Neural progenitor cell (in vitro differentiated cells): ENCODE measurements around the gene PNPLA3. TPM values are rescaled to one million over a fixed set of nuclear protein-coding genes. Genes with fewer than 3 reads are reported as not detected.

ENCODE experiments used
- DNase-seq: peaks from one replicate; pipeline ENCODE4 v3.0.0-alpha.2; 2016; ENCODE audit warnings: low spot score
- H2AFZ ChIP-seq: fragments of 200-600 bp; sonication (generic); replicated peaks from 2 replicates; pipeline ENCODE4 v1.6.1; 2016; ENCODE audit warnings: antibody characterized with exemption
- H3F3A ChIP-seq: fragments of 200-600 bp; sonication (generic); 2 replicates; pipeline ENCODE4 v1.6.1; 2016; ENCODE audit warnings: antibody characterized with exemption, low read depth
- H3K27ac ChIP-seq: fragments of 200-600 bp; sonication (generic); 2 replicates; pipeline ENCODE4 v1.5.1; 2016; ENCODE audit warnings: mild to moderate bottlenecking
- H3K27me3 ChIP-seq: fragments of 200-600 bp; sonication (generic); 2 replicates; pipeline ENCODE4 v1.6.1; 2016; ENCODE audit warnings: mild to moderate bottlenecking, moderate library complexity
- H3K36me3 ChIP-seq: fragments of 200-600 bp; sonication (generic); 2 replicates; pipeline ENCODE4 v1.5.1; 2016
- H3K4me1 ChIP-seq: fragments of 200-600 bp; sonication (generic); 2 replicates; pipeline ENCODE4 v1.6.1; 2016; ENCODE audit warnings: mixed run types
- H3K4me2 ChIP-seq: fragments of 200-600 bp; sonication (generic); 2 replicates; pipeline ENCODE4 v1.6.1; 2016
- H3K4me3 ChIP-seq: fragments of 200-600 bp; sonication (generic); 2 replicates; pipeline ENCODE4 v1.5.1; 2016
- H3K79me2 ChIP-seq: fragments of 200-600 bp; sonication (generic); 2 replicates; pipeline ENCODE4 v1.6.1; 2016; ENCODE audit warnings: low read depth
- H3K9ac ChIP-seq: fragments of 200-600 bp; sonication (generic); 2 replicates; pipeline ENCODE4 v1.6.1; 2016
- H3K9me3 ChIP-seq: fragments of 200-600 bp; sonication (generic); 2 replicates; pipeline ENCODE4 v1.5.1; 2016; ENCODE audit warnings: low read depth
- H4K20me1 ChIP-seq: fragments of 200-600 bp; sonication (generic); 2 replicates; pipeline ENCODE4 v1.6.1; 2016; ENCODE audit warnings: low read depth
- H3K27ac Mint-ChIP-seq: 3 replicates; pipeline ENCODE4 v1.8.0; 2021; ENCODE audit warnings: mixed read lengths
- H3K27me3 Mint-ChIP-seq: 2 replicates; pipeline ENCODE4 v1.8.0; 2022; ENCODE audit warnings: low read depth, mild to moderate bottlenecking, inconsistent platforms, moderate library complexity, mixed read lengths; ENCODE audit not compliant: insufficient read depth
- H3K36me3 Mint-ChIP-seq: 3 replicates; pipeline ENCODE4 v1.8.0; 2021; ENCODE audit warnings: mixed read lengths
- H3K4me1 Mint-ChIP-seq: 3 replicates; pipeline ENCODE4 v1.8.0; 2021; ENCODE audit warnings: mixed read lengths
- H3K4me3 Mint-ChIP-seq: 3 replicates; pipeline ENCODE4 v1.8.0; 2021; ENCODE audit warnings: mild to moderate bottlenecking, moderate library complexity, mixed read lengths
- H3K9me3 Mint-ChIP-seq: 3 replicates; pipeline ENCODE4 v1.8.0; 2020; ENCODE audit warnings: mixed read lengths
- CTCF ChIP-seq: fragments of 200-600 bp; sonication (generic); IDR thresholded peaks from 2 replicates; pipeline ENCODE4 v1.5.1; 2017; ENCODE audit warnings: antibody characterized with exemption, mild to moderate bottlenecking
- EZH2 ChIP-seq: fragments of 200-600 bp; sonication (generic); IDR thresholded peaks from 2 replicates; pipeline ENCODE4 v1.6.1; 2017; ENCODE audit warnings: antibody characterized with exemption, mild to moderate bottlenecking, moderate library complexity
- EZH2phosphoT487 ChIP-seq: fragments of 200-600 bp; sonication (generic); IDR thresholded peaks from 2 replicates; pipeline ENCODE4 v1.6.1; 2017; ENCODE audit warnings: antibody characterized with exemption
- total RNA-seq: library from RNA; depleted of rRNA; stranded (reverse); fragments of >200 nt; gene quantifications from 2 replicates; pipeline ENCODE4 v1.2.3, GENCODE V29; 2015; ENCODE audit warnings: low replicate concordance

PNPLA3 gene
- 4.8 and 9.0 TPM in 2 replicates for total RNA-seq

DNA sequence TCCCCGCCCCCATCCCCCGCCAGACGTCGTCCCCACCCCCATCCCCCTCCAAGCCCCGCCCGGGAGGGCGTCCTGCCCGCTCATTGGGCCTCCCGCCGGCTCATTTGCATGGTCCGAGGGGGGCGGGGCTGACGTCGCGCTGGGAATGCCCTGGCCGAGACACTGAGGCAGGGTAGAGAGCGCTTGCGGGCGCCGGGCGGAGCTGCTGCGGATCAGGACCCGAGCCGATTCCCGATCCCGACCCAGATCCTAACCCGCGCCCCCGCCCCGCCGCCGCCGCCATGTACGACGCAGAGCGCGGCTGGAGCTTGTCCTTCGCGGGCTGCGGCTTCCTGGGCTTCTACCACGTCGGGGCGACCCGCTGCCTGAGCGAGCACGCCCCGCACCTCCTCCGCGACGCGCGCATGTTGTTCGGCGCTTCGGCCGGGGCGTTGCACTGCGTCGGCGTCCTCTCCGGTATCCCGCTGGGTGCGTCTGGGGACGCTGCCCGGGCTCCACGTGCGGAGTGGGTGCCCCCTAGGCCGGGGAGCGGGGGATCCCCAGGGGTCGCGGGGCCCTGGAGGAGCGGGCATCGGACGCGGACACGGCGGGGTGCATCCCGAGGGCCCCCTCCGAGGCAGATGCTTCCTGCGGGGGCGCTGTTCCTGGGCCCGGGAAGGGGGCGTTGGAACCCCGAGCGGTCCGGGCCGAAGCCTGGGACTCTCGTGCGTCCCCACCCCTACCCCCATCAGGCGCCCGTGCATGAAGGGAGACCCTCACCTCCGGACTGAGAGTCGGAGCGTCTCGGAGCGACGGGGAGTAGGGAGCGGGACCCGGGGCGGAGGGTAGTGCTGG lies at the start of gene PNPLA3:
Gene PNPLA3, plus strand, starts transcription at position 175 of the 834 bp plus-strand sequence. Its CDS starts 107 bp downstream, at position 282.
- H4K20me1 ChIP-seq = peaks cover 40% of the 10 kb centered on the region
- H3K4me1 ChIP-seq = peaks cover 18% of the 10 kb centered on the region
- peaks cover 29% of the 10 kb centered on the region for H3F3A ChIP-seq
- peaks cover 19% of the 10 kb centered on the region for H3K79me2 ChIP-seq
- H3K9me3 ChIP-seq = no peaks in the 10 kb centered on the region
- Mint-ChIP-seq H3K4me3 (peak within 1 kb of the TSS; percentile 89), H3K27ac (peak within 1 kb of the TSS; percentile 36), H3K36me3 (peaks cover 11% of the 10 kb centered on the region), H3K9me3 (no peaks in the 10 kb centered on the region), H3K27me3 (peaks cover 17% of the 10 kb centered on the region), H3K4me1 (peaks cover 28% of the 10 kb centered on the region)
- peak within 1 kb of the TSS; percentile 85 for H2AFZ ChIP-seq
- DNase-seq = peak; percentile 98
- peak within 1 kb of the TSS; percentile 17 for H3K9ac ChIP-seq
- H3K4me2 ChIP-seq = peak within 1 kb of the TSS; percentile 76
- TF ChIP-seq EZH2 (peak; percentile 56), EZH2phosphoT487 (peak; percentile 26), CTCF (peak; percentile 51)
- peak within 1 kb of the TSS; percentile 34 for H3K27ac ChIP-seq
- peak within 1 kb of the TSS; percentile 66 for H3K4me3 ChIP-seq
- H3K27me3 ChIP-seq = peaks cover 30% of the 10 kb centered on the region
- H3K36me3 ChIP-seq = no peaks in the 10 kb centered on the region

DNA sequence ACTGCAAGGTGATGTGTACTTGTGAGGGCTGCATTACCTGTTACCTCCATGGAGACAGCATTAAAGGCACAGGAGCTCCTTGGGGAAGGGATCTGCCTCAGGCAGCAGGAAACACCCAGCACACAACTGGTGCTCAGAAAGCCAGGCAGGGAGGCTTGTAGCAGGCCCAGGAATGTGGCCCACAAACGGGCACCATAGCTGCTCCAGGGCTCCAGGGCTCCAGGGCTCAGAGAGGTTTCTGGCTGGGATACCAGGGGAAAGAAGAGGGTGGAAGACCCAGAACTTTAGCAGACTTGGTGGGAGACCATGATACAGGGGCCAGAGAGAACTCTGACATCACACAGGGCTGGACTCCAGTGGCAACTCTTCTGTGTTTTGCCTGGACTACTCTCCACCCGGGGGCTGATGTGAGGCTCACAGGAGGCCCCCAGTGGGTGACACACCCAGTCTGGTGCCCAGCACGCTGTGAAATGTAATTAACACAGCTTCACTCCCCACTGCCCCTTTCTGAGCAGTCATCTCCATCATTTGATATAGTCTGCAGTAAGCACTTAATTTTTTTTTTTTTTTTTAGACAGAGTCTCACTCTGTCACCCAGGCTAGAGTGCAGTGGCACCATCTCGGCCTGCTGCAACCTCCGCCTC lies 46.6 kb upstream of the PNPLA3 start:
- no peaks in the 10 kb centered on the region for H3K36me3 ChIP-seq
- H3K36me3 Mint-ChIP-seq = no peaks in the 10 kb centered on the region
- no peak overlapping the region for H3K27ac ChIP-seq
- no peaks in the 10 kb centered on the region for H3F3A ChIP-seq
- H3K9ac ChIP-seq = no peak overlapping the region
- no peak overlapping the region for H3K4me3 Mint-ChIP-seq
- DNase-seq = no peak
- TF ChIP-seq EZH2phosphoT487 = no peak
- no peak for TF ChIP-seq EZH2
- TF ChIP-seq CTCF = no peak
- H3K79me2 ChIP-seq = no peaks in the 10 kb centered on the region
- peaks cover 7% of the 10 kb centered on the region for H3K4me1 Mint-ChIP-seq
- H3K4me3 ChIP-seq = no peak overlapping the region
- H3K4me2 ChIP-seq = no peak overlapping the region
- H3K9me3 ChIP-seq = no peaks in the 10 kb centered on the region
- H3K4me1 ChIP-seq = no peaks in the 10 kb centered on the region
- H3K27ac Mint-ChIP-seq = no peak overlapping the region
- no peaks in the 10 kb centered on the region for H3K27me3 ChIP-seq
- no peak overlapping the region for H2AFZ ChIP-seq
- peaks cover 14% of the 10 kb centered on the region for H3K27me3 Mint-ChIP-seq
- no peaks in the 10 kb centered on the region for H4K20me1 ChIP-seq
- H3K9me3 Mint-ChIP-seq = no peaks in the 10 kb centered on the region

DNA sequence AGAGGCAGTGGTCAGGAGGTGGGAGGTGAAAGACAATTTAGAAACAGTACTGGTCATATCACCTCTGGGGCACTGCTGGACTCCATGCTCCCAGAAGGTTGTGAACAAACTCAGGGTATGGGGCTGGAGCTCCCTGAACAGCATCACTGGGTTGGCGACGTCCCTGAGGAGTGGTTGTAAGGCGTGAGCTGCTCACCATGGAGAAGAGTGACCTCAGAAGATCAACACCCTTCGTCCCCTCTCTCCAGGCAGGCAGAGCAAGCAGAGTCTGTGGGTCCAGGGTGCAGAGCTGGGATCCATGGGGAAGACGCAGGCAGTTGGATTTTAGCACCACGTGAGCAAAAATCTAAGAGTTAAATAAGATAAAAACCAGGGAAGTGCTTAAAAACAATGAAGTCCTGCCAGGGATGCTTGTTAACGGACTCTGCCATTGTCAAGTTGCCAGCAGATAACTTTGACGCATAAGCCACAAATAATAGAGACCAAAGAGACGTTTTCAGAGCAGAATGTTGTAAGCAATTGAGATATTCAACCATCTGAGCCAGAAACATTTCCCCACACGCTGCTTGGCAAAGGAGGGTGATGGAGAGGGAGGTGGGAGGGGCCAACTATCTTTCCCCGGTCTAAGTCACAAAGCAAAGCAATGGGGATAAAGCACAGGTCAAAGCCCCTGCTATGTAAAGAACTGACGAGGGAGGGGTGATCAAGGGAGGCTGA lies 45.4 kb upstream of the PNPLA3 start:
- Histone ChIP-seq H2AFZ (no peak overlapping the region), H3K27ac (no peak overlapping the region), H3K4me2 (no peak overlapping the region), H3K4me3 (no peak overlapping the region), H3K4me1 (no peaks in the 10 kb centered on the region), H4K20me1 (peaks cover under 1% of the 10 kb centered on the region), H3F3A (no peaks in the 10 kb centered on the region), H3K9me3 (no peaks in the 10 kb centered on the region), H3K79me2 (no peaks in the 10 kb centered on the region), H3K9ac (no peak overlapping the region), H3K27me3 (no peaks in the 10 kb centered on the region), H3K36me3 (no peaks in the 10 kb centered on the region)
- Mint-ChIP-seq H3K9me3 (no peaks in the 10 kb centered on the region), H3K4me1 (peaks cover 10% of the 10 kb centered on the region), H3K4me3 (no peak overlapping the region), H3K27me3 (peaks cover 14% of the 10 kb centered on the region), H3K27ac (no peak overlapping the region), H3K36me3 (no peaks in the 10 kb centered on the region)
- DNase-seq = no peak
- TF ChIP-seq CTCF = no peak
